Gastroesophageal sphincter (tissue), 3 donors: ENCODE data around the gene ZNF675.

ENCODE experiments used
- CTCF ChIP-seq, 4 experiments: fragments of 200-600 bp in 2 of 4; fragments of 450-650 bp in 2 of 4; sonication (generic) in 1 of 4; IDR thresholded peaks; one replicate each; pipeline ENCODE4 v1.5.1; 2017 to 2019; ENCODE audit warnings: antibody characterized with exemption in 4 of 4, mild to moderate bottlenecking in 2 of 4, moderate library complexity in 2 of 4
- EP300 ChIP-seq: sonication (generic); formaldehyde crosslinking; IDR thresholded peaks from one replicate; pipeline ENCODE4 v1.6.1; 2017; ENCODE audit warnings: antibody characterized with exemption, mild to moderate bottlenecking
- POLR2A ChIP-seq, 2 donors: fragments of 450-650 bp; IDR thresholded peaks; one replicate each; pipeline ENCODE4 v1.6.1; 2017; ENCODE audit warnings: antibody characterized with exemption in 2 of 2, mild to moderate bottlenecking in 2 of 2, moderate library complexity in 1 of 2
- POLR2AphosphoS5 ChIP-seq: sonication (generic); formaldehyde crosslinking; IDR thresholded peaks from one replicate; pipeline ENCODE4 v1.6.1; 2017; ENCODE audit warnings: antibody characterized with exemption

GRCh38 chr19:23665651-23666410 lies 21.2 kb downstream of the ZNF675 start:
- no peak for TF ChIP-seq CTCF (IDR thresholded peaks at IDR 0.05)
- TF ChIP-seq POLR2AphosphoS5 = no peak
- no peak for TF ChIP-seq EP300
- no peak for TF ChIP-seq POLR2A (IDR thresholded peaks at IDR 0.05)
